Esophagus (tissue), 2 donors: ENCODE measurements around the gene C1orf159. TPM values are rescaled to one million over a fixed set of nuclear protein-coding genes. Genes with fewer than 3 reads are reported as not detected.
A peak's percentile ranks its signal among the peaks of the same experiment; 100 is the strongest.

Experiments used
- H3K27ac ChIP-seq, 2 donors: one replicate each; pipeline ENCODE4 v1.5.1; 2013; ENCODE audit warnings: low read depth in 2 of 2, mild to moderate bottlenecking in 2 of 2, inconsistent platforms in 1 of 2, low read length in 1 of 2, moderate library complexity in 1 of 2
- H3K27me3 ChIP-seq, 2 donors: one replicate each; pipeline ENCODE4 v1.6.1; 2013; ENCODE audit warnings: low read length in 2 of 2, control low read depth in 1 of 2, mild to moderate bottlenecking in 1 of 2; ENCODE audit not compliant: insufficient read depth in 2 of 2, control insufficient read depth in 1 of 2
- H3K36me3 ChIP-seq, 2 donors: one replicate each; pipeline ENCODE4 v1.6.1; 2013; ENCODE audit warnings: low read length in 1 of 2; ENCODE audit not compliant: control insufficient read depth in 2 of 2, insufficient read depth in 2 of 2
- H3K4me1 ChIP-seq, 2 donors: one replicate each; pipeline ENCODE4 v1.6.1; 2013; ENCODE audit warnings: low read length in 1 of 2; ENCODE audit not compliant: control insufficient read depth in 2 of 2, insufficient read depth in 2 of 2
- H3K4me3 ChIP-seq, 2 donors: one replicate each; pipeline ENCODE4 v1.5.1; 2013; ENCODE audit warnings: low read length in 2 of 2, mild to moderate bottlenecking in 2 of 2, low read depth in 1 of 2, moderate library complexity in 1 of 2
- H3K9me3 ChIP-seq, 2 donors: one replicate each; pipeline ENCODE4 v1.6.1; 2013; ENCODE audit warnings: mild to moderate bottlenecking in 2 of 2, low read depth in 1 of 2, low read length in 1 of 2, moderate library complexity in 1 of 2; ENCODE audit not compliant: control insufficient read depth in 2 of 2, insufficient read depth in 1 of 2
- WGBS, 2 donors: extraction: QIAGEN DNeasy Blood & Tissue Kit; methylation state at CpG; one replicate each; pipeline ENCODE4 v1.1.7; 2013; 5-methylcytosine and 5-hydroxymethylcytosine counted together
- polyA plus RNA-seq, 2 donors: library from polyadenylated mRNA; stranded (reverse); fragments of 200-250 nt; gene quantifications; one replicate each; pipeline ENCODE4 v1.2.3, GENCODE V29; 2013
- donor health status: healthy with polysubstance abuse.
- donor health status: Bipolar disorder and iron deficiency.

Gene C1orf159
- 10 to 100 TPM; 13.0 to 27.5 TPM for polyA plus RNA-seq

DNA sequence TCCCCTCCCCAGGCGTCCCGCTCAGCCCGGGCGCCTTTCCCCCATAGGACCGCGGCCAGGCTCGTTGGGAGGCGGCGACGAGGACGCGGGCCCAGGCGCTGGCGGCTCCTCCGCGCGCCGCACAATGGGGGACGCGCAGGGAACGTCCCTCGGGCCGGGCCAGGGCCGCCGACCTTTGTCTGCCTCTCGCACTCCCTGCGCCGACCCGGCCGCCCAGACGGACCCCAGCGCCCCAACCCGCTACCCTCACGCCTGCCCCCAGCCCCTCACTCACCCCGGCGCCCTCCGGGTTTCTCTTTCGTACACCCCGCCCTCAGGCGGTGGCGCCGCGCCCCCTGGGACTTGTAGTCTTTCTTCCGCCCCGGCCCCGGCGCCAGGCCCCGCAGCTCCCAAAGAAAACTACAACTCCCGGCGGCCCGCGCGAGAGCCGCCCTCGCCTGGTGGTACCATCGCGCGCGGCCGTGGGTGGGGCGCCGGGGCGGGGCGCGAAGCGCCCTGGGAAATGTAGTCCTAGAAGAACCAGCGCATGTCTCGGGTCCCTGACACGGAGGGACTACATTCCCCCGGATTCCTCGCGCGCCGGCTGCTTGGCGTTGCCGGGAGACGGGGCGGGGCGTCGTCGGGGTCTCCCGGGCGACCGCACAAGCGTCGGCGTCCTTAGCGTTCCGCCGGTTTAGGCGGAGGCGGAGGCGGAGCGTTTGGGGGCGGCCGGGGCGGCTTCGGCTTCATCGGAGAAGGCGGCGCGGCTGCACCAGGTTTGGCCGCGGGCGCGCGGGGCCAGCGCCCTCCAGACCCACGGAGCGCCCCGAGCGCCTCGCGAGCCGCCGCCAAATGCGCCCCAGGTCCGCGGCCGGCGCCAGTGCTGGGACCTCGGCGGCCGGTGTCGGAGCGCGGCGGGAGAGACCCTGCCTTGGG is at the start of gene C1orf159:
Gene C1orf159 (minus strand): TSS at position 304 of the 915 bp plus-strand sequence. CDS start 24,546 bp downstream, outside the sequence.
- peaks cover 2 to 7% of the 10 kb centered on the region in 2 donors for H3K4me1 ChIP-seq

GRCh38 chr1:1165485-1165884 is 49.6 kb upstream of the C1orf159 start:
- Histone ChIP-seq H3K36me3 (peaks cover 0 to 19% of the 10 kb centered on the region in 2 donors), H3K4me3 (peak overlapping the region; percentile 65 to 84), H3K9me3 (no peaks in the 10 kb centered on the region), H3K27ac (peak overlapping the region; percentile 95 to 97), H3K4me1 (peaks cover 4 to 19% of the 10 kb centered on the region in 2 donors), H3K27me3 (no peaks in the 10 kb centered on the region)
- 37 to 48% methylated on average over 12 of the region's 12 CpGs for WGBS, 2 donors

More for the DNA sequence above, at the start of gene C1orf159:
- Histone ChIP-seq H3K27ac (peak within 1 kb of the TSS; percentile 62 to 84), H3K27me3 (no peaks in the 10 kb centered on the region), H3K9me3 (peaks cover 0 to 7% of the 10 kb centered on the region in 2 donors), H3K4me3 (peak within 1 kb of the TSS; percentile 70 to 79), H3K36me3 (peaks cover 0 to 9% of the 10 kb centered on the region in 2 donors)
- WGBS, 2 donors: 0 to 1% methylated on average over 78 to 128 of the region's 128 CpGs

- 36 to 40% methylated on average over 47 to 48 of the region's 48 CpGs for WGBS, 2 donors
- peaks cover 0 to 15% of the 10 kb centered on the region in 2 donors for H3K36me3 ChIP-seq
- H3K4me3 ChIP-seq: peak overlapping the region; percentile 65 to 84
- H3K9me3 ChIP-seq: no peaks in the 10 kb centered on the region
- peaks cover 4 to 19% of the 10 kb centered on the region in 2 donors for H3K4me1 ChIP-seq
- no peaks in the 10 kb centered on the region for H3K27me3 ChIP-seq
- H3K27ac ChIP-seq: peak overlapping the region; percentile 95 to 97
Observed at GRCh38 chr1:1164701-1165451, 49.0 kb upstream of the C1orf159 start.

DNA sequence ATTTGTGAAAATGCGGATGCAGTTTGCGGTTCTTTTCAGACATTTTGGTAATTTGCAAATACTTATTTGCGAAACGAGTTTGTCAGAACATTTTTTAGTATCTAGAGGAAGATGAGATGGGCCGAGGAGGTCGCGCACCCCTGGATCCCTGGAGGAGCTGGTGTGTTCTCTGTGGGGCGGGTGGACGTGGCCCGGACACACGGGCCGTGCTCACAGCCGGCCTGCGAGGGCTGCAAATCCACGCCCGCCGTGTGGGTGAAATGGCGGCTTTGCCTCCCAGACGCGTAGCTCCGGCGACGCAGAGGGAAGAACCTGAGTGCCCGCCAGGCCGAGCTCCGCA is 48.4 kb upstream of the C1orf159 start:
- Histone ChIP-seq H3K9me3 (no peaks in the 10 kb centered on the region), H3K4me1 (peaks cover 4 to 16% of the 10 kb centered on the region in 2 donors), H3K27me3 (no peaks in the 10 kb centered on the region), H3K4me3 (peak overlapping the region; percentile 65 to 84), H3K36me3 (peaks cover 0 to 10% of the 10 kb centered on the region in 2 donors), H3K27ac (peak overlapping the region; percentile 95 to 97)
- WGBS, 2 donors: 37 to 45% methylated on average over 25 to 26 of the region's 26 CpGs

DNA sequence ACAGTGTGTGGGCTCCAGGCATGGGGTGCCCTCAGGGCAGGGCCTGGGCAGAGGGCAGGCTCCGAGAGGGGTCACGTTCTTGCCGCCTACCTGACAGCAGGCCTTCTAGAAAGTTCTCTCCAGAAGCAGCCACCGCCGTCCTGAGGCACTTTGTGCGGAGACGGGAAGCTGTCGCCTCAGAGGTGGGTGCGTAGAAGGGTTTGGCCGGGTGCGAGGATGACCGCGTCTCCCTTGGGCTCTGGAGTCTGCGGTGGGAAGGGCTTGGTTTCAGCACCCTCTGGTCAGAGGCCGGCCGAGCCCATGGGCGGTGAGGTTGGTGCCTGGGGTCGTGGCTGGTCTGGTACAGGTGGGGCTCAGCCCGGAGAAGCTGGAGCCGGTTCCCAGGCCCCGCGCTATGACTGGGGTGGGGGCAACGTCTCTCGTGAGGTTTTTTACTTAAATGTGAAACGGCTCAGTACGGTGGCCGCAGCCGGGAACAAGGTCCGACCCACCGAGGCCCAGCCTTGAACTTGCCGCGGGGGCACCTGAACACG is 47.7 kb upstream of the C1orf159 start:
- H3K27me3 ChIP-seq: no peaks in the 10 kb centered on the region
- H3K36me3 ChIP-seq: peaks cover 0 to 10% of the 10 kb centered on the region in 2 donors
- H3K4me1 ChIP-seq: peaks cover 4 to 20% of the 10 kb centered on the region in 2 donors

GRCh38 chr1:1162597-1163537 is 47.0 kb upstream of the C1orf159 start:
- 33 to 43% methylated on average over 57 to 73 of the region's 73 CpGs for WGBS, 2 donors
- Histone ChIP-seq H3K4me1 (peaks cover 4 to 27% of the 10 kb centered on the region in 2 donors), H3K9me3 (no peaks in the 10 kb centered on the region), H3K27ac (peak overlapping the region; percentile 95 to 97), H3K4me3 (peak overlapping the region; percentile 65 to 84), H3K36me3 (peaks cover 0 to 7% of the 10 kb centered on the region in 2 donors), H3K27me3 (no peaks in the 10 kb centered on the region)

More for the DNA sequence above, 47.7 kb upstream of the C1orf159 start:
- no peaks in the 10 kb centered on the region for H3K9me3 ChIP-seq
- peak overlapping the region; percentile 95 to 97 for H3K27ac ChIP-seq
- H3K4me3 ChIP-seq: peak overlapping the region; percentile 65 to 84
- WGBS, 2 donors: 37 to 57% methylated on average over 32 to 33 of the region's 33 CpGs

- Histone ChIP-seq H3K4me1 (peaks cover 2 to 19% of the 10 kb centered on the region in 2 donors), H3K27me3 (no peaks in the 10 kb centered on the region), H3K4me3 (no peak overlapping the region), H3K9me3 (no peaks in the 10 kb centered on the region), H3K36me3 (peaks cover 0 to 5% of the 10 kb centered on the region in 2 donors), H3K27ac (no peak overlapping the region)
- WGBS, 2 donors: 67 to 69% methylated on average over 17 of the region's 17 CpGs
Observed at GRCh38 chr1:1161683-1162079, 45.8 kb upstream of the C1orf159 start.

DNA sequence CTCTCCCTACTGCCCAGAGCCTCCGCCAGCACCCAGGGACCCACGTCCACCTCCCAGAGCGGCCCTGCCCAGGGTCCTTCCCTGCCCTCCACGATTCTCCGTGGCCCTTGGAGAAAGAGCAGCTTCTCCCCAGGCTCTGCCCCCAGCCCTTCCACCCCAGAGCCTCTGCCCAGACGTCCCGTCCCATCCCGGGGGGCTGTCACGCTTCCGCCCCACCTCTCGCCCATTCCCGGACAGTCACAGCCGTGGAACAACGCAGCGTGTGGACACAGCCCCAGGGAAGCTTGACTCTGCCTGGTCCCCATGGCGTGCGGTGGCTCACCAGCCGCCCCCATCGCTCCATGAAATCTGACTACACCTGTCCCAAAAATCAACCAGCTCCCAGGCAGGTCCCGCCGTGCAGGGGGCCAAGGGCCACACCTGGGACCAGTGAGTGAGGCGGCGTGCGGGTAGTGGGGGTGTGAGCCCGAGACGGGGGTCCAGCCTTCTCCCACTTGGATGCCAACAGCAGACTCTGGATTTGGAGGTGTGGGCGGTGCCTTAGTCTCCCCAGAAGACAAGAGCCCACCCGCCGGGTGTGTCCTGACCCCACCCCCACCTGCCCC is 45.3 kb upstream of the C1orf159 start:
- no peak overlapping the region for H3K4me3 ChIP-seq
- WGBS, 2 donors: 90 to 91% methylated on average over 29 of the region's 29 CpGs
- no peaks in the 10 kb centered on the region for H3K27me3 ChIP-seq
- peaks cover 0 to 19% of the 10 kb centered on the region in 2 donors for H3K4me1 ChIP-seq
- H3K36me3 ChIP-seq: peaks cover 0 to 5% of the 10 kb centered on the region in 2 donors
- no peak overlapping the region for H3K27ac ChIP-seq
- H3K9me3 ChIP-seq: no peaks in the 10 kb centered on the region
